ENCODE measurements around the gene PTPN14.

- no peak for TF ChIP-seq SIN3A (conservative IDR thresholded peaks at IDR 0.05 in 1 of 2, IDR thresholded peaks at IDR 0.05 in 1 of 2; ENCODE audit: low read depth in 1 of 2, low read length in 2 of 2)
- no peak for TF ChIP-seq CTCF (IDR thresholded peaks at IDR 0.05; ENCODE audit: control extremely low read depth in 1 of 3, insufficient read depth in 1 of 3, low read depth in 1 of 3, low read length in 3 of 3)
These were observed 229.5 kb downstream of the PTPN14 start for GRCh38 chr1:214321705-214322453.
